ENCODE results near the gene CORO2B. TPM values are rescaled to one million over a fixed set of nuclear protein-coding genes. Genes with fewer than 3 reads are reported as not detected.

The CORO2B gene
- total and polyA plus RNA-seq, 2 of the 13 experiments (the other 11 are each of a cell fraction or from before 2014, with no cell fraction given): 0.35 to 0.63 TPM

DNA sequence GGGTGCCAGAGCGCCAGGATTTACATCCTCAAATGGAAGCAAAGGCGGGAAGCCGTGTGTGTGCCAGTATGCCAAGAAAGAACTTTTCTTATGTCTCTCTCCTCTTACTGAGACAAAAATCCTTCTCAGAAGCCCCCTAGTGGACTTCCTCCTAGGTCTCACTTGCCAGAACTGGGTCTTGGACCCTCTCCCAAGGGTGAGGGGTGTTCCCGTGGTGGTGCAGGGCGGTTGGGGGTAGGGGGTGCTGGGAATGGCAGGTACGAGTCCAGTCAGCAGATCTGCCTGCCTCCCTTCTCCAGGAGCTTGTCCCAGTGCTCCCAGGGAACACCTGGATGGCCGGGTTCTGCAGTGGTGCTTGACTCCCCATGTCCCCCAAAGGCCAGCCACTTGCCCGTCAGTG is 52.0 kb downstream of the CORO2B start:
- DNase-seq (ENCODE audit: low spot score) (no peak), ATAC-seq (no peak), FAIRE-seq (no peak)
- Histone ChIP-seq H3K4me3 (replicated peaks in 1 of 3; ENCODE audit: insufficient read depth in 1 of 3, low read depth in 2 of 3, low read length in 3 of 3) (no peak overlapping the region), H2AFZ (ENCODE audit: low read length) (no peak overlapping the region), H3K27me3 (ENCODE audit: control insufficient read depth in 1 of 2, insufficient read depth in 2 of 2, low read length in 2 of 2) (peaks cover 0 to 3% of the 10 kb centered on the region in 2 experiments; a peak in 2 of 5 replicates), H3K4me2 (ENCODE audit: low read depth, low read length) (no peak overlapping the region), H4K20me1 (ENCODE audit: insufficient read depth, low read length) (no peaks in the 10 kb centered on the region), H3K79me2 (ENCODE audit: insufficient read depth, low read length) (no peaks in the 10 kb centered on the region), H3K9me3 (ENCODE audit: low read length) (no peaks in the 10 kb centered on the region), H3K4me1 (ENCODE audit: insufficient read depth, low read length) (peaks cover 14% of the 10 kb centered on the region), H3K27ac (ENCODE audit: extremely low read length, insufficient read depth, low read length) (no peak overlapping the region), H3K9ac (ENCODE audit: insufficient read depth, low read depth, low read length) (no peak overlapping the region), H3K36me3 (replicated peaks in 1 of 2; ENCODE audit: control insufficient read depth in 1 of 2, insufficient read depth in 2 of 2, low read length in 2 of 2) (no peaks in the 10 kb centered on the region)
- CTCF ChIA-PET (ENCODE audit: low intra/inter-chr PET ratio, low total read pairs): no interaction called here
- in situ Hi-C loops (cut with HindIII; ENCODE audit: extremely low pct_ligation_motif_present, low pct_unique_long_range_greater_than_20kb) (no loop called here), intact Hi-C loops (cut with micrococcal nuclease; ENCODE audit: unreplicated experiment) (no loop called here)
- TF ChIP-seq CREB3 (CRISPR knock-in tag; IDR thresholded peaks at IDR 0.05): no peak
- no peak for TF ChIP-seq ISX (CRISPR knock-in tag; conservative IDR thresholded peaks at IDR 0.05)
- TF ChIP-seq ZNF7 (CRISPR knock-in tag; IDR thresholded peaks at IDR 0.05): no peak
- TF ChIP-seq RORA (CRISPR knock-in tag; IDR thresholded peaks at IDR 0.05): no peak
- TF ChIP-seq, protein P1, sequence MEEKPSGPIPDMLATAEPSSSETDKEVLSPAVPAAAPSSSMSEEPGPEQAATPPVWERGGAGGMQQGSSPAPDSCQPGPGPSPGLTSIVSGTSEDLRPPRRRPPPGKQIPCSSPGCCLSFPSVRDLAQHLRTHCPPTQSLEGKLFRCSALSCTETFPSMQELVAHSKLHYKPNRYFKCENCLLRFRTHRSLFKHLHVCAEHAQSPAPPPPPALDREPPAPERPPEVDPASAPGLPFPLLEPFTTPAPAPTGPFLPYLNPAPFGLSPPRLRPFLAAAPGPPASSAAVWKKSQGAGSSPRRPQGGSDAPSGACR (CRISPR knock-in tag; IDR thresholded peaks at IDR 0.05): no peak
- TF ChIP-seq ETV6 (CRISPR knock-in tag; conservative IDR thresholded peaks at IDR 0.05): no peak
- TF ChIP-seq ZNF790 (CRISPR knock-in tag; IDR thresholded peaks at IDR 0.05; ENCODE audit: borderline replicate concordance): no peak
- TF ChIP-seq RFXANK (CRISPR knock-in tag; IDR thresholded peaks at IDR 0.05): no peak
- no TSS peak for BruUV-seq (replicated peaks)
- POLR2A ChIA-PET: no interaction called here
- 22% methylated on average over 5 of the region's 8 CpGs for WGBS (ENCODE audit: low lambda C conversion rate)

DNA sequence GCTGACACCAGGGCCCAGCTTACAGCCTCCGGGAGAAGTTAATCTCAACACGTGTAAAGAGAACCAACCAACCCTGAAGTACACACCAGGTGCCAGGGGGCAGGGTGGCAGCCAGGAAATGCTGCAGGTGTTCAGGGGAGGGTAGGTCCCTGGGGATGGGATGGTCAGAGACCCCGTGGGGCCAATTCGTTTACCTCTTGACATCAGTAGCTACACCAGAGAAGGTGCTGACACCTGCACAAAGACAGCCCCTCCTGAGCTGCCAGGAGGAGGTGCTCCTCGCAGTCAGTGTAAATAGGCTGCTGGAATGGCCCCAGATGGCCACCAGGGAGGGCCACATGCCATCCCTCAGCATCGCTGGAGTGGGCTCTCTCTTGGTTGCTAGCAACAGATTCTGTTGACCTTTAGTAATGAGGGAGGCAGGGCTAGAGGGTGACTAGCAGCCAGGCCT is 52.8 kb downstream of the CORO2B start:
- Histone ChIP-seq H3K9ac (ENCODE audit: insufficient read depth, low read depth, low read length) (no peak overlapping the region), H3K79me2 (ENCODE audit: insufficient read depth, low read length) (no peaks in the 10 kb centered on the region), H3K9me3 (ENCODE audit: low read length) (no peaks in the 10 kb centered on the region), H3K4me1 (ENCODE audit: insufficient read depth, low read length) (peaks cover 14% of the 10 kb centered on the region), H3K4me3 (replicated peaks in 1 of 3; ENCODE audit: insufficient read depth in 1 of 3, low read depth in 2 of 3, low read length in 3 of 3) (no peak overlapping the region), H3K27me3 (ENCODE audit: control insufficient read depth in 1 of 2, insufficient read depth in 2 of 2, low read length in 2 of 2) (peaks cover 0 to 5% of the 10 kb centered on the region in 2 experiments; a peak in 2 of 5 replicates), H3K4me2 (ENCODE audit: low read depth, low read length) (no peak overlapping the region), H2AFZ (ENCODE audit: low read length) (no peak overlapping the region), H4K20me1 (ENCODE audit: insufficient read depth, low read length) (no peaks in the 10 kb centered on the region), H3K36me3 (replicated peaks in 1 of 2; ENCODE audit: control insufficient read depth in 1 of 2, insufficient read depth in 2 of 2, low read length in 2 of 2) (no peaks in the 10 kb centered on the region), H3K27ac (ENCODE audit: extremely low read length, insufficient read depth, low read length) (no peak overlapping the region)
- intact Hi-C loops (cut with micrococcal nuclease; ENCODE audit: unreplicated experiment) (no loop called here), in situ Hi-C loops (cut with HindIII; ENCODE audit: extremely low pct_ligation_motif_present, low pct_unique_long_range_greater_than_20kb) (no loop called here)
- ChIA-PET CTCF (ENCODE audit: low intra/inter-chr PET ratio, low total read pairs) (no interaction called here), POLR2A (no interaction called here)
- DNase-seq (ENCODE audit: low spot score): no peak
- no TSS peak for BruUV-seq (replicated peaks)
- FAIRE-seq: no peak
- no CpG with 5 or more reads among the region's 6 CpGs for WGBS (ENCODE audit: low lambda C conversion rate)
- ATAC-seq: peak; percentile 66
- TF ChIP-seq ZFP90 (CRISPR knock-in tag; IDR thresholded peaks at IDR 0.05; ENCODE audit: borderline replicate concordance) (no peak), YEATS4 (CRISPR knock-in tag; IDR thresholded peaks at IDR 0.05; ENCODE audit: borderline replicate concordance) (no peak), RXRA (CRISPR knock-in tag; IDR thresholded peaks at IDR 0.05) (no peak), ZFX (CRISPR knock-in tag; IDR thresholded peaks at IDR 0.05; ENCODE audit: low read depth) (no peak), ZNF543 (CRISPR knock-in tag; IDR thresholded peaks at IDR 0.05) (no peak), ZNF563 (CRISPR knock-in tag; IDR thresholded peaks at IDR 0.05) (no peak), ZNF737 (CRISPR knock-in tag; IDR thresholded peaks at IDR 0.05; ENCODE audit: borderline replicate concordance) (no peak), ZNF607 (CRISPR knock-in tag; IDR thresholded peaks at IDR 0.05; ENCODE audit: borderline replicate concordance) (no peak), SMARCC2 (IDR thresholded peaks at IDR 0.05) (no peak)
- TF ChIP-seq, protein P2, sequence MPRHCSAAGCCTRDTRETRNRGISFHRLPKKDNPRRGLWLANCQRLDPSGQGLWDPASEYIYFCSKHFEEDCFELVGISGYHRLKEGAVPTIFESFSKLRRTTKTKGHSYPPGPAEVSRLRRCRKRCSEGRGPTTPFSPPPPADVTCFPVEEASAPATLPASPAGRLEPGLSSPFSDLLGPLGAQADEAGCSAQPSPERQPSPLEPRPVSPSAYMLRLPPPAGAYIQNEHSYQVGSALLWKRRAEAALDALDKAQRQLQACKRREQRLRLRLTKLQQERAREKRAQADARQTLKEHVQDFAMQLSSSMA (CRISPR knock-in tag; IDR thresholded peaks at IDR 0.05): no peak

Measured in HepG2 (cell line).